Panc1 (cell line): ENCODE measurements around the gene HBEGF.

Experiments used
- POLR2AphosphoS5 ChIP-seq: IDR thresholded peaks from 2 replicates; pipeline ENCODE4 v1.6.1; 2012; ENCODE audit warnings: mild to moderate bottlenecking, low read depth, low read length, moderate library complexity
- SIN3A ChIP-seq: IDR thresholded peaks from 2 replicates; pipeline ENCODE4 v1.6.1; 2012; ENCODE audit warnings: low read depth, mild to moderate bottlenecking, low read length, moderate library complexity, borderline replicate concordance; ENCODE audit not compliant: insufficient read depth
- TCF7L2 ChIP-seq: IDR thresholded peaks from 2 replicates; pipeline ENCODE4 v1.6.1; 2011; ENCODE audit warnings: mild to moderate bottlenecking, low read depth, low read length, inconsistent platforms
- TF ChIP-seq, protein P1 (sequence below): fragments of 450-650 bp; IDR thresholded peaks from 2 replicates; pipeline ENCODE4 v1.5.1; 2017; ENCODE audit warnings: mild to moderate bottlenecking
- TF ChIP-seq, protein P2 (sequence below), 2 experiments: IDR thresholded peaks; 2 replicates each; pipeline ENCODE4 v1.6.1; 2011 to 2012; ENCODE audit warnings: low read depth in 2 of 2, control low read depth in 1 of 2, low read length in 1 of 2, mild to moderate bottlenecking in 1 of 2, moderate library complexity in 1 of 2; ENCODE audit not compliant: insufficient read depth in 1 of 2

DNA sequence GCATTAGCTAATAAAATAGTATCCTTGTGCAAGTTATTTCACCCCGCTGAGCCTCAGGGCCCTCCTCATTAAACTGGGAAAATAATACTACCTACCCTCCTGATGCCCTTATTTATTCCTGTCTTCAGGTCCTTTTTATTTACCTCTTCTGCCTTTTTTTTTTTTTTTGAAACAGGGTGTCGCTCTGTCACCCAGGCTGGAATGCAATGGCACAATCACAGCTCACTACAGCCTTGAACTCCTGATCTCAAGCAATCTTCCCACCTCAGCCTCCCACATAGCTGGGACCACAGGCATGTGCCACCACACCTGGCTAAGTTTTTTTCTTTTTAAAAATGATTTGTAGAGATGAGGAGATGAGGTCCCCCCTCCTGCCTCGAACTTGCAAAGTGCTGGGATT is 20.9 kb downstream of the HBEGF start:
- TF ChIP-seq, protein P1, sequence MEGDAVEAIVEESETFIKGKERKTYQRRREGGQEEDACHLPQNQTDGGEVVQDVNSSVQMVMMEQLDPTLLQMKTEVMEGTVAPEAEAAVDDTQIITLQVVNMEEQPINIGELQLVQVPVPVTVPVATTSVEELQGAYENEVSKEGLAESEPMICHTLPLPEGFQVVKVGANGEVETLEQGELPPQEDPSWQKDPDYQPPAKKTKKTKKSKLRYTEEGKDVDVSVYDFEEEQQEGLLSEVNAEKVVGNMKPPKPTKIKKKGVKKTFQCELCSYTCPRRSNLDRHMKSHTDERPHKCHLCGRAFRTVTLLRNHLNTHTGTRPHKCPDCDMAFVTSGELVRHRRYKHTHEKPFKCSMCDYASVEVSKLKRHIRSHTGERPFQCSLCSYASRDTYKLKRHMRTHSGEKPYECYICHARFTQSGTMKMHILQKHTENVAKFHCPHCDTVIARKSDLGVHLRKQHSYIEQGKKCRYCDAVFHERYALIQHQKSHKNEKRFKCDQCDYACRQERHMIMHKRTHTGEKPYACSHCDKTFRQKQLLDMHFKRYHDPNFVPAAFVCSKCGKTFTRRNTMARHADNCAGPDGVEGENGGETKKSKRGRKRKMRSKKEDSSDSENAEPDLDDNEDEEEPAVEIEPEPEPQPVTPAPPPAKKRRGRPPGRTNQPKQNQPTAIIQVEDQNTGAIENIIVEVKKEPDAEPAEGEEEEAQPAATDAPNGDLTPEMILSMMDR = no peak
- no peak for TF ChIP-seq POLR2AphosphoS5
- TF ChIP-seq TCF7L2 = no peak
- TF ChIP-seq, protein P2, sequence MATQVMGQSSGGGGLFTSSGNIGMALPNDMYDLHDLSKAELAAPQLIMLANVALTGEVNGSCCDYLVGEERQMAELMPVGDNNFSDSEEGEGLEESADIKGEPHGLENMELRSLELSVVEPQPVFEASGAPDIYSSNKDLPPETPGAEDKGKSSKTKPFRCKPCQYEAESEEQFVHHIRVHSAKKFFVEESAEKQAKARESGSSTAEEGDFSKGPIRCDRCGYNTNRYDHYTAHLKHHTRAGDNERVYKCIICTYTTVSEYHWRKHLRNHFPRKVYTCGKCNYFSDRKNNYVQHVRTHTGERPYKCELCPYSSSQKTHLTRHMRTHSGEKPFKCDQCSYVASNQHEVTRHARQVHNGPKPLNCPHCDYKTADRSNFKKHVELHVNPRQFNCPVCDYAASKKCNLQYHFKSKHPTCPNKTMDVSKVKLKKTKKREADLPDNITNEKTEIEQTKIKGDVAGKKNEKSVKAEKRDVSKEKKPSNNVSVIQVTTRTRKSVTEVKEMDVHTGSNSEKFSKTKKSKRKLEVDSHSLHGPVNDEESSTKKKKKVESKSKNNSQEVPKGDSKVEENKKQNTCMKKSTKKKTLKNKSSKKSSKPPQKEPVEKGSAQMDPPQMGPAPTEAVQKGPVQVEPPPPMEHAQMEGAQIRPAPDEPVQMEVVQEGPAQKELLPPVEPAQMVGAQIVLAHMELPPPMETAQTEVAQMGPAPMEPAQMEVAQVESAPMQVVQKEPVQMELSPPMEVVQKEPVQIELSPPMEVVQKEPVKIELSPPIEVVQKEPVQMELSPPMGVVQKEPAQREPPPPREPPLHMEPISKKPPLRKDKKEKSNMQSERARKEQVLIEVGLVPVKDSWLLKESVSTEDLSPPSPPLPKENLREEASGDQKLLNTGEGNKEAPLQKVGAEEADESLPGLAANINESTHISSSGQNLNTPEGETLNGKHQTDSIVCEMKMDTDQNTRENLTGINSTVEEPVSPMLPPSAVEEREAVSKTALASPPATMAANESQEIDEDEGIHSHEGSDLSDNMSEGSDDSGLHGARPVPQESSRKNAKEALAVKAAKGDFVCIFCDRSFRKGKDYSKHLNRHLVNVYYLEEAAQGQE (IDR thresholded peaks at IDR 0.05; ENCODE audit: insufficient read depth in 1 of 2, low read depth in 2 of 2, low read length in 1 of 2) = no peak
- no peak for TF ChIP-seq SIN3A
